ENCODE results near the gene CISTR. TPM values are rescaled to one million over a fixed set of nuclear protein-coding genes. Genes with fewer than 3 reads are reported as not detected.
A peak's percentile ranks its signal among the peaks of the same experiment; 100 is the strongest.

Gene CISTR
- total and polyA plus RNA-seq, 2 donors (not counting 1 experiment from before 2014, with no cell fraction given): not detected

DNA sequence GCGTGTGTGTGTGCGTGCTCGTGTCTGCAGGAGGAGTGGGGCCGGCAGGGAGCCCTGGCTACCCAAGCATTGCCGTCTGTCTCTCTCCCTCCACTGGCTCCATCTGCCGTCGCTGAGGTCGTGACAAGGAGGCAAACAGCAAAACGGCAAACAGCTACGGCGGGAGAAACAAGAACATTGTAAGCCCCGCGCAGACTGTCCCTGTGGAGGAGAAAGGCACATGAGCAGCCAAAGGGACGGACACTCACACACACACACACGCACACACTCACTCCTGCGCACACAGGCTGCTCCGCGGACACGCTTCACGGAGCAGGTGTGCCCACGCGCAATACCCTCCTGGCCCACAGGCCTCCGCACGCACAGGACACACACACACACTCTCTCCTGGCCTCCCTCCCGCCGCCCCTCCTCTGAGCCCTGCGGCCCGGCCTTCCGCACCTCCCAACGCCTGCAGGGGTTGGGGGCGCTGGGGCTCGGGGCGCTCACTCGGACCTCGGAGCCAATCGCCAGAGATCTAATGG, 905 bp downstream of the CISTR start:
- H3K27me3 Mint-ChIP-seq: peaks cover 18% of the 10 kb centered on the region
- Histone ChIP-seq H3K27ac (ENCODE audit: low read length in 2 of 2) (no peak overlapping the region), H3K4me2 (replicated peaks; ENCODE audit: low read depth, low read length, poor library complexity, severe bottlenecking) (peak overlapping the region; percentile 97), H3K4me1 (ENCODE audit: control insufficient read depth in 2 of 2, insufficient read depth in 2 of 2, low read length in 2 of 2) (peaks cover 67 to 79% of the 10 kb centered on the region in 2 donors), H3K36me3 (replicated peaks in 1 of 2; ENCODE audit: control extremely low read depth in 1 of 2, control insufficient read depth in 1 of 2, extremely low read depth in 1 of 2, insufficient read depth in 2 of 2, low read length in 1 of 2) (no peaks in the 10 kb centered on the region), H4K20me1 (ENCODE audit: control insufficient read depth, insufficient read depth, low read length, poor library complexity, severe bottlenecking) (no peaks in the 10 kb centered on the region), H3K79me2 (ENCODE audit: control insufficient read depth, insufficient read depth, low read length) (no peaks in the 10 kb centered on the region), H3K4me3 (ENCODE audit: control extremely low read depth in 1 of 5, extremely low read depth in 1 of 5, insufficient read depth in 1 of 5, low read depth in 2 of 5, low read length in 4 of 5) (peak overlapping the region in 4 of 5 experiments; percentile 49 to 72 (median 64)), H3K27me3 (replicated peaks in 1 of 4; ENCODE audit: control extremely low read depth in 1 of 4, control insufficient read depth in 3 of 4, insufficient read depth in 4 of 4, low read length in 3 of 4) (peaks cover 0 to 29% (median 17%) of the 10 kb centered on the region in 4 experiments), H3K9me3 (ENCODE audit: control extremely low read depth in 1 of 3, control insufficient read depth in 2 of 3, insufficient read depth in 1 of 3, low read length in 2 of 3) (no peaks in the 10 kb centered on the region), H2AFZ (ENCODE audit: insufficient read depth, low read depth, low read length, poor library complexity, severe bottlenecking) (peak overlapping the region; percentile 79), H3K9ac (ENCODE audit: low read length) (peak overlapping the region; percentile 68)
- DNase-seq: peak; percentile 71
- ATAC-seq (ENCODE audit: low read depth): peak; percentile 37
- no peak overlapping the region for H3K4me3 Mint-ChIP-seq
- H3K9me3 Mint-ChIP-seq (ENCODE audit: insufficient read depth): no peaks in the 10 kb centered on the region
- CTCF ChIA-PET: interaction anchor here (1.2 to 12.0 kb wide), 4 partner anchors 8 to 75 kb away, joined by 3 to 191 read pairs (median 6); partner anchors contain the start of genes ATP5MC2 and CALCOCO1
- WGBS (ENCODE audit: insufficient coverage): 2% methylated on average over 27 of the region's 36 CpGs
- intact Hi-C loops (cut with micrococcal nuclease): loop anchor here (1.0 to 10.0 kb wide), 3 partner anchors 24 to 746 kb away; partner anchors contain the start of genes CALCOCO1 and EIF4B
- no peak for TF ChIP-seq EZH2 (IDR thresholded peaks at IDR 0.05; ENCODE audit: borderline replicate concordance, insufficient read depth, low read depth, low read length, poor library complexity, severe bottlenecking)
- no peak for TF ChIP-seq CTCF (IDR thresholded peaks at IDR 0.05)
- no peak overlapping the region for H3K27ac Mint-ChIP-seq
- POLR2A ChIA-PET: no interaction called here
- H3K4me1 Mint-ChIP-seq: peaks cover 12% of the 10 kb centered on the region

Data from B cell (primary cell).